Right atrium auricular region (tissue), 2 donors: ENCODE measurements around the gene KMT2B. TPM values are rescaled to one million over a fixed set of nuclear protein-coding genes. Genes with fewer than 3 reads are reported as not detected.
A peak's percentile ranks its signal among the peaks of the same experiment; 100 is the strongest.

Experiments used
- DNase-seq: peaks from one replicate; pipeline ENCODE4 v3.0.0-alpha.2; 2019; ENCODE audit warnings: low spot score
- H3K27ac ChIP-seq, 2 donors: fragments of 200-600 bp; sonication (generic); 1 replicate in 1 of 2; 2 replicates in 1 of 2; pipeline ENCODE4 v1.5.1; 2016 to 2019
- H3K27me3 ChIP-seq, 2 donors: fragments of 200-600 bp; sonication (generic); one replicate each; pipeline versions ENCODE4 v1.5.1 to v1.6.0; 2017 to 2019
- H3K36me3 ChIP-seq: fragments of 200-600 bp; sonication (generic); one replicate; pipeline ENCODE4 v1.5.1; 2016
- H3K4me1 ChIP-seq, 2 donors: fragments of 200-600 bp; sonication (generic); one replicate each; pipeline versions ENCODE4 v1.5.1 to v1.6.0; 2017 to 2019
- H3K4me3 ChIP-seq, 2 donors: fragments of 200-600 bp; sonication (generic); 1 replicate in 1 of 2; 2 replicates in 1 of 2; pipeline ENCODE4 v1.5.1; 2017 to 2019; ENCODE audit warnings: mild to moderate bottlenecking in 1 of 2, moderate library complexity in 1 of 2
- H3K9me3 ChIP-seq, 2 donors: fragments of 200-600 bp; sonication (generic); one replicate each; pipeline ENCODE4 v1.5.1; 2019
- total RNA-seq, 2 donors: library from RNA; depleted of rRNA; stranded (reverse); fragments of >200 nt; gene quantifications; one replicate each; pipeline ENCODE4 v1.1.0, GENCODE V29; 2016
- TF ChIP-seq, protein P1 (sequence below), 2 donors: fragments of 200-600 bp; sonication (generic); IDR thresholded peaks; one replicate each; pipeline ENCODE4 v1.5.1; 2019; ENCODE audit warnings: antibody characterized with exemption in 2 of 2

The KMT2B gene
- total RNA-seq, 2 donors from 2014 or later, result 11.9 to 12.9 TPM

DNA sequence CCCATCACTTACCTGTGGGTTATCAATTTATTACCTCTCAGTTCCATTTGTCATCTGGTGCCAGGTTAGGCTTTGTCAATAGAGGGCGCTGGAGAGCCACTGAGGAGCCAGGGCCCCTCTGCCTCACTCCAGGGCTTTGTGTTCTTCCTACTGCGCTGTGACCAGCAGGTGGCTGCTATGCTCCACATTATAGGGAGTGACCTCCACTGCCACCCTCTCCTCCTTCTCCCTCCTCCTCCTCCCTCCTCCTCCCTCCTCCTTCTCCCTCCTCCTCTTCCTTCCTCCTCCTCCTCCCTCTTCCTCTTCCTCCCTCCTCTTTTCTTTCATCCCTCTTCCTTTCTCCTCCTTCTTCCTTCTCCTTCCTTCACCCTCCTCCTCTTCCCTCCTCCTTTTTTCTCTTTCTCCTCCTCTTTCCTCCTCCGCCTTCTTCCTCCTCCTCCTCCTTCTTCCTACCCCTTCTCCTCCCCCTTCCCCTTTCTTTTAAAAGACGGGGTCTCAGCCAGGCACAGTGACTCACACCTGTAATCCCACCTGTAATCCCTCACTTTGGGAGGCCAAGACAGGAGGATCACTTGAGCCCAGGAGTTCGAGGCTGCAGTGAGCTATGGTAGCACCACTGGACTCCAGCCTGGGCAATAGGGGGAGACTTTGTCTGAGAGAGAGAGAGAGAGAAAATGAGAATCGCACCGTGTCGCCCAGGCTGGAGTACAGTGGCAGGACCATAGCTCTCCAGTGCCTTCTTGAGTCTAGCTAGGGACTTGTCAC, 23.8 kb upstream of the KMT2B start:
- no peaks in the 10 kb centered on the region for H3K9me3 ChIP-seq
- H3K4me3 ChIP-seq, result no peak overlapping the region
- DNase-seq, result peak; percentile 84
- TF ChIP-seq, protein P1, sequence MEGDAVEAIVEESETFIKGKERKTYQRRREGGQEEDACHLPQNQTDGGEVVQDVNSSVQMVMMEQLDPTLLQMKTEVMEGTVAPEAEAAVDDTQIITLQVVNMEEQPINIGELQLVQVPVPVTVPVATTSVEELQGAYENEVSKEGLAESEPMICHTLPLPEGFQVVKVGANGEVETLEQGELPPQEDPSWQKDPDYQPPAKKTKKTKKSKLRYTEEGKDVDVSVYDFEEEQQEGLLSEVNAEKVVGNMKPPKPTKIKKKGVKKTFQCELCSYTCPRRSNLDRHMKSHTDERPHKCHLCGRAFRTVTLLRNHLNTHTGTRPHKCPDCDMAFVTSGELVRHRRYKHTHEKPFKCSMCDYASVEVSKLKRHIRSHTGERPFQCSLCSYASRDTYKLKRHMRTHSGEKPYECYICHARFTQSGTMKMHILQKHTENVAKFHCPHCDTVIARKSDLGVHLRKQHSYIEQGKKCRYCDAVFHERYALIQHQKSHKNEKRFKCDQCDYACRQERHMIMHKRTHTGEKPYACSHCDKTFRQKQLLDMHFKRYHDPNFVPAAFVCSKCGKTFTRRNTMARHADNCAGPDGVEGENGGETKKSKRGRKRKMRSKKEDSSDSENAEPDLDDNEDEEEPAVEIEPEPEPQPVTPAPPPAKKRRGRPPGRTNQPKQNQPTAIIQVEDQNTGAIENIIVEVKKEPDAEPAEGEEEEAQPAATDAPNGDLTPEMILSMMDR (IDR thresholded peaks at IDR 0.05), result peak; percentile 97
- no peaks in the 10 kb centered on the region for H3K4me1 ChIP-seq
- no peaks in the 10 kb centered on the region for H3K36me3 ChIP-seq
- H3K27ac ChIP-seq, result no peak overlapping the region
- H3K27me3 ChIP-seq, result no peaks in the 10 kb centered on the region

DNA sequence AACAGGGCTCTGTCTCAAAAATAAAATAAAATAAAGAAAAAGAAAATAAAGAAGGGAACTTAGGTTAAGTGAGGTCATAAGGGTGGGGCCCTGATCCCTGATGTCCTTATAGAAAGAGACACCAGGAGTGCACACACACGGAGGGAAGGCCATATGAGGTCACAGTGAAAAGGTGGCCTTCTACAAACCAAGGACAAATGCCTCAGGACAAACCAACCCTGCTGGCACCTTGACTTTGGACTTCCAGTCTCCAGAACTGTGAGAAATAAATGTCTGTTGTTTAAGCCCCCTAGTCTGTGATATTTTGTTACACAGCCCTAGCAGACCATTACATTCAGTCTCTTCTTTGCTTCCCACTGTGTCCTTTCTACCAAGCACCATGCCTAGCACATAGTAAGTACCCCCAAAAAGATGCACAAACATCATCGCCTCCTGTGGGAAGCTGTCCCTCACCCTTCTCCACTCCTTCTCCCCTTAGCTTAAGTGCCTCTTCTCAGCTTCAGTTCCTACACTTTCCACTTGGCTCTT, 21.8 kb upstream of the KMT2B start:
- H3K27me3 ChIP-seq, result no peaks in the 10 kb centered on the region
- no peak overlapping the region for H3K4me3 ChIP-seq
- no peaks in the 10 kb centered on the region for H3K9me3 ChIP-seq
- TF ChIP-seq, protein P1 (IDR thresholded peaks at IDR 0.05), result no peak
- DNase-seq, result no peak
- H3K4me1 ChIP-seq, result no peaks in the 10 kb centered on the region
- H3K27ac ChIP-seq, result no peak overlapping the region
- H3K36me3 ChIP-seq, result no peaks in the 10 kb centered on the region

DNA sequence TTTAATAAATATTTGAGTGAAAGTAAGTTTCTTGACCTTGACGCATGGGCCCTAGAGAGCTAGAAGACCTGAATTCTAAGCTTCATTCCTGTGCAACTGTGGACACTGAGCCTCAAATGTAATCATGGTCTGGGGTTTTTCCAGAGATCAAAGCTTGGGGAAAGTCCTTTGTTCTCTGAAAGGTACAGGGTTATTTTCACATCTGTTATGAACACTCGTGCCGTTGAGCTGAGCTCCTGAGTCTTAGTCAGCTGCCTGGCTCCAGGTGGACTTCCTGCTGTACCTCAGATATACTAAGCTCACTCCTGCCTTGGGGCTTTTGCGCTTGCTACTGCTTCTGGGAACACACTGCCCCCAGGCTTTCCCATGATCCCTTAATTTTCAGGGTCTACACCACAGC, 21.0 kb upstream of the KMT2B start:
- no peaks in the 10 kb centered on the region for H3K27me3 ChIP-seq
- DNase-seq, result no peak
- H3K9me3 ChIP-seq, result no peaks in the 10 kb centered on the region
- H3K4me1 ChIP-seq, result no peaks in the 10 kb centered on the region
- no peaks in the 10 kb centered on the region for H3K36me3 ChIP-seq
- no peak overlapping the region for H3K27ac ChIP-seq
- H3K4me3 ChIP-seq, result no peak overlapping the region
- TF ChIP-seq, protein P1 (IDR thresholded peaks at IDR 0.05), result no peak

DNA sequence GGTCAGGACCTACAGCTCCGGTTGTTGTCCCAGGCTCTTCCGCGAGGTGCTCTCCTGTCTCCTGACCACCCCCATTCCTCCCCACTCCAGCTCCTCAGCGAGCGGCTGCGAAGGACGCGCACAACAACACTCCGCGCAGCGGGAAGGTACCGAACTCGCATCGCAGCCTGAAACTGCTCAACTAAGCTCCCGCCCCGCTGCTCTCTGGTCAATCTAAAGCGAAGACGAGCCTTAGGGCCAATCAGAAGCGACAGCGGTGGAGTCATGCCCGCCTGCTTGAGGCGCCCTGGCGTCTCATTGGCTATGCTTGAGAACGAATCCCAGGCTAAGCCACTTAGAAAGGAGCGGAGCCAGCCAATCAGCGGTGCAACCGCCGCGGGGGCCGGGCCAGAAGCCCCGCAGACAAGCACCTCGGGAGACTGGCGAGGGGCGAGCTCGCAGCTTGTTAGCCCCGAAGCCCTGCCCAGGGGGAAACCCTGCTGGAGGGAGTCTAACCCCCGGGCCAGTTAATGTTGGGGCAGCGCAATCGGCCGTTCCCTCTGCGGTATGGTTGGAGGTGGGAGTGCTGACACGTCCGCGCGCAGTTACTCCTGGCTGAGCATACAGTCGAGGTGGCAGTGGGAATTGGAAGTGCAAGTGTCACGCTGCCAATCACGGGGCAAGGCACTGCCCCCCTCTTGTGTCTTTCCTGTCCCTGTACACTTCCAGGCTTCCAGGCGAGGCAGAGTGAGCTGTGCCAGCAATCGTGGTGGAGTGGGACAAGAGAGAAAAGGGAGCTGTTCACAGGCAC, 15.4 kb upstream of the KMT2B start:
- TF ChIP-seq, protein P1 (IDR thresholded peaks at IDR 0.05), result no peak
- peak; percentile 99 for DNase-seq
- Histone ChIP-seq H3K9me3 (no peaks in the 10 kb centered on the region), H3K27ac (peak overlapping the region; percentile 67 to 78), H3K4me1 (peaks cover 0 to 6% of the 10 kb centered on the region in 2 donors), H3K4me3 (peak overlapping the region; percentile 52 to 70), H3K27me3 (no peaks in the 10 kb centered on the region), H3K36me3 (no peaks in the 10 kb centered on the region)

DNA sequence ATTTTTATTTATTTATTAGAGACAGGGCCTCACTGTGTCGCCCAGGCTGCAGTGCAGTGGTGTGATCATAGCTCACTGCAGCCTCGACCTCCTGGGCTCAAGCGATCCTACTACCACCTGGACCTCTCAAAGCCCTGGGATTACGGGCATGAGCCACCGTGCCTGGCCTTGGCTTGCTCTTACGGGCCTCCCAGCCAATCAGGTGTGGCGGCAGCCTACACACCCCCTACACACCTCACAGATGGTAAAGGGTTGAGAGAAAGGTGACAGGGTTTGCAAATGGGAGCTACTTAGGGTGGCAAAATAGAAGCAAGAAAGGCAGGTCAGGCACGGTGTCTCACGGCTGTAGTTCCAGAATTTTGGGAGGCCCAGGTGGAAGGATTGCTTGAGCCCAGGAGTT, 14.5 kb upstream of the KMT2B start:
- no peaks in the 10 kb centered on the region for H3K36me3 ChIP-seq
- H3K27ac ChIP-seq, result no peak overlapping the region
- H3K27me3 ChIP-seq, result no peaks in the 10 kb centered on the region
- DNase-seq, result no peak
- H3K9me3 ChIP-seq, result no peaks in the 10 kb centered on the region
- TF ChIP-seq, protein P1 (IDR thresholded peaks at IDR 0.05), result no peak
- peak overlapping the region in 1 of 2 donors; percentile 70 for H3K4me3 ChIP-seq
- peaks cover 0 to 6% of the 10 kb centered on the region in 2 donors for H3K4me1 ChIP-seq
